ENCODE measurements around the gene ELANE. TPM values are rescaled to one million over a fixed set of nuclear protein-coding genes. Genes with fewer than 3 reads are reported as not detected.
"Not testable (repeated sequence)": the region's sequence is repeated elsewhere in the genome, so short reads cannot be mapped to it uniquely, and the experiment has no call there.

ELANE gene
- total RNA-seq, 1 donor: 0.63 TPM

- H3K4me1 ChIP-seq (ENCODE audit: insufficient read depth, low read length): peaks cover 7% of the 10 kb centered on the region
- no peak overlapping the region for H3K4me3 ChIP-seq (ENCODE audit: low read length)
- H3K27me3 ChIP-seq (ENCODE audit: insufficient read depth, low read length): no peaks in the 10 kb centered on the region
- no peaks in the 10 kb centered on the region for H3K9me3 ChIP-seq (ENCODE audit: low read depth, low read length)
These were observed 35.5 kb downstream of the ELANE start for GRCh38 chr19:887599-887998.

DNA sequence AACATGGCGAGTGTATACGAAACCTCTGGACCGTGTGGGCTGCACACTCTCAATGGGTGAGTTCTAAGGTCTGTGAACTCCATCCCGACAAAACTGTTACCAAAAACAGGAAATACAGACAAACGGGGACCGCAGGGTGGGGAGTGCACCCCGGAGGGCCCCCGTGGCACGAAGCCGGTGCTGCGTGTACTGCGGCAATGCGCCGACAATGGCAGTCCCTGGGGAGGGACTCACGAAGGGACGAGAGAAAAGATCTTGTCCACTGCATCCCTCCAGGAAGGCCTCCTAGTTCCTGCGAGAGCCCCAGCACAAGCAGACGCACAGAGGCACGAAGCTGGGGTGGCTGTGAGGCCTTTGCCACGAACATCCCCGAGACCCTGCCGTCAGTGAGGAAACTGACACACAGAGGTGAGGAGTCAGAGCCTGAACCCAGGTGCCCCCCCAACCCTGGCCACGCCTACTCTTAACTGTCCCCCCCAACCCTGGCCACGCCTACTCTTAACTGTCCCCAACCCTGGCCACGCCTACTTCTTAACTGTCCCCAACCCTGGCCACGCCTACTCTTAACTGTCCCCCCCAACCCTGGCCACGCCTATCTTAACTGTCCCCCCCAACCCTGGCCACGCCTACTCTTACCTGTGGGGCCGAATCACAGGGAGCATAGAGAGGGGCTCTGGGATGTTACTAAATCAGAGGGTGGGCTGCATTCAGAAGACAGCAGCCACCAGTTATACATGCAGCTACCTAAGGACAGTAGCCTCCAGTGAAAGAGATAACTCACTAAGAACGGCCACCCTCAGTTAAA lies 36.7 kb downstream of the ELANE start:
- no peaks in the 10 kb centered on the region for H3K9me3 ChIP-seq (ENCODE audit: low read depth, low read length)
- H3K4me3 ChIP-seq (ENCODE audit: low read length): no peak overlapping the region
- H3K4me1 ChIP-seq (ENCODE audit: insufficient read depth, low read length): peaks cover 11% of the 10 kb centered on the region

DNA sequence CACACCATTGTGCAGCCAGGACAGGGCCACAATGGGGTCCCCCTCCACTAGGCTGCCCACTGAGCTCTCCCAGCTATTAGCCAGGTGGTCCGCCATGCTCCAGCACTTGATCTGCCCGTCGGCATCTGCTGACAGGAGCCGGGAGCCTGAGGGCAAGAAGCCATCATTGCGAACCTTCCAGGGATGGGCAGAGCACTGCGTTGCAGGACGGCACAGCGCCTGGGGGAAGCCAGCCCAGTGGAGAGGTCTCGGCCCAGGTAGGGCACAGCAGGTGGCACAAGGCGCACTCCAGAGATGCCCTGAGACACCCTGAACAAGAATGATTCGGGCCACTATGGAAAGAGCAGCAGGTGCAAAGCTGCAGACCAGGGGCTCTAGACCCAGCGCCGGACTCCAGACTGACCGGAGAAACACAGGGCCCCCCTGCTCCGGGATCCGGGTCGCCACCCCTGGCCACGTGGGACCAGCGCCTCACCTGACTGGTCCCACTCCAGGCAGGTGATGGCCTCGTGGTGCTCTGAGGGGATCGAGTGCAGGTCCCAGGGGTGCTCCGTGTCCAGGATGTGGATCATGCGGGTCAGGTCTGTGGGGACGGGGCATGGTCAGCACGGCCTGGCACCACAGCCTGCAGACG lies 37.7 kb downstream of the ELANE start:
- Histone ChIP-seq H3K9me3 (ENCODE audit: low read depth, low read length) (no peaks in the 10 kb centered on the region), H3K4me1 (ENCODE audit: insufficient read depth, low read length) (peaks cover 18% of the 10 kb centered on the region), H3K27me3 (ENCODE audit: insufficient read depth, low read length) (no peaks in the 10 kb centered on the region), H3K4me3 (ENCODE audit: low read length) (no peak overlapping the region)

More for the DNA sequence above, 36.7 kb downstream of the ELANE start:
- no peaks in the 10 kb centered on the region for H3K27me3 ChIP-seq (ENCODE audit: insufficient read depth, low read length)

DNA sequence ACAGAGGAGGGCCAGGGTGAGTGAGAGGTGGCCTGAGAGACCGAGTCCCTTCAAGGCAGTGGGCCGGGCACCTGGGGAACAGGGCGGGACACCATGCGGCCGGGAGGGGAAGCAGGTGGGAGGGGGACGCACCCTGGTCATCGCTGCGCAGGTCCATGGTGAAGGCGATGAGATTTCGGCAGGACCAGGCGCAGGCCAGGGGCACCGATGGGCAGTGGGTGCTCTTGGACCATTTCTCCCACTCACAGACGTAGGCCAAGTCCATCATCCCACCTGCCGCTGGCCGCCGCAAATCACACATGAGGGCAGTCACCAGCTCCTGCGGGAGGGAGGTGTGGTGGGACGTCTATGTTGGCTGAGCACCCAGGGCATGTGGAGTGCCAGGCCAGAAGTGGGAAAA lies 38.7 kb downstream of the ELANE start:
- H3K4me1 ChIP-seq (ENCODE audit: insufficient read depth, low read length): peaks cover 18% of the 10 kb centered on the region
- no peaks in the 10 kb centered on the region for H3K9me3 ChIP-seq (ENCODE audit: low read depth, low read length)
- no peaks in the 10 kb centered on the region for H3K27me3 ChIP-seq (ENCODE audit: insufficient read depth, low read length)
- H3K4me3 ChIP-seq (ENCODE audit: low read length): no peak overlapping the region

DNA sequence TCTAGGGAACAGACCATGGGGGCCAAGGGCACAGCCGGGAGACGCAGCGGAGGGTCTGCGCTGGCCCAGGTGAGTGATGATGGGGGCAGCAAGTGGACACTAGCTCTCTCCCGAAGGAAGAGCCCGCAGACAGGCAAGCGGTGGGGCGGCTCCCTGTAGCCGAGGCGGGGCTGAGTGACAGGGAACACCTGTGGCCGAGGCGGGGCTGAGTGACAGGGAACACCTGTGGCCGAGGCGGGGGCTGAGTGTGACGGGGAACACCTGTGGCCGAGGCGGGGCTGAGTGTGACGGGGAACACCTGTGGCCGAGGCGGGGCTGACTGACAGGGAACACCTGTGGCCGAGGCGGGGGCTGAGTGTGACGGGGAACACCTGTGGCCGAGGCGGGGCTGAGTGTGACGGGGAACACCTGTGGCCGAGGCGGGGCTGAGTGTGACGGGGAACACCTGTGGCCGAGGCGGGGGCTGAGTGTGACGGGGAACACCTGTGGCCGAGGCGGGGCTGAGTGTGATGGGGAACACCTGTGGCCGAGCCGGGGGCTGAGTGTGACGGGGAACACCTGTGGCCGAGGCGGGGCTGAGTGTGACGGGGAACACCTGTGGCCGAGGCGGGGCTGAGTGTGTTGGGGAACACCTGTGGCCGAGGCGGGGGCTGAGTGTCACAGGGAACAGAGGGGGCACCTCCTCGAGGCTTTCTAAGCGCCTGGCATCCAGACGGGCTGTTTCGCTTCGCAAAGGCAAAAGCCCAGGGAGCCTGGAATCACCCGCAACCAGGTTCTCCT lies 39.5 kb downstream of the ELANE start:
- not testable (repeated sequence) for H3K27me3 ChIP-seq (ENCODE audit: insufficient read depth, low read length); H3K9me3 ChIP-seq (ENCODE audit: low read depth, low read length)
- peaks cover 18% of the 10 kb centered on the region for H3K4me1 ChIP-seq (ENCODE audit: insufficient read depth, low read length)
- H3K4me3 ChIP-seq (ENCODE audit: low read length): peak overlapping the region; percentile 63

GRCh38 chr19:892243-892893 lies 40.3 kb downstream of the ELANE start:
- H3K9me3 ChIP-seq (ENCODE audit: low read depth, low read length): no peaks in the 10 kb centered on the region
- peak overlapping the region; percentile 63 for H3K4me3 ChIP-seq (ENCODE audit: low read length)
- H3K4me1 ChIP-seq (ENCODE audit: insufficient read depth, low read length): peaks cover 18% of the 10 kb centered on the region
- H3K27me3 ChIP-seq (ENCODE audit: insufficient read depth, low read length): no peaks in the 10 kb centered on the region

- Histone ChIP-seq H3K9me3 (ENCODE audit: low read depth, low read length) (no peaks in the 10 kb centered on the region), H3K4me3 (ENCODE audit: low read length) (peak within 1 kb of the TSS; percentile 63), H3K27me3 (ENCODE audit: insufficient read depth, low read length) (no peaks in the 10 kb centered on the region), H3K4me1 (ENCODE audit: insufficient read depth, low read length) (peaks cover 18% of the 10 kb centered on the region)
These were observed 41.0 kb downstream of the ELANE start, which contains the start of the genes MED16 and RNU6-9 for GRCh38 chr19:892894-893689. Gene MED16 (minus strand): TSS chr19:893187. CDS start chr19:891131, 2,056 bp downstream. Gene RNU6-9 (plus strand): TSS chr19:893484.

DNA sequence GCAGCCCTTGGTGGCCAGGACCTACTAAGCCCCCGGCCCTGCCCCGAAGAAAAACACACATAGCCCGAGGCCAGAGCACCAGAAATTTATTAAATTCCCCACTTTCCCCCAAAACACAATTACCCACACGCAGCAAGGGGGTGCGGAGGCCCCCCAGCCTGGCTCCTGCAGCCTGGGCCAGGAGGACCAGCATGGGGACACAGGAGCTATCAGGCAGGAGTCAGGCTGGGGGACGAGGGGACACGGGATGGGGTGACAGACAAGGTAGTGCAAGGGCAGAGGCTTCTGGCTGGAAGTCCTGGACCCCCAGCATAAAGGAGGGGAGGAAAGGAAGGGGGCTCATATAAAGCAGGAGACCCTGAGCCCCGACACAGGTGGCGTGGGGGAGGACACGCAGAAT lies 44.3 kb downstream of the ELANE start:
- Histone ChIP-seq H3K4me1 (ENCODE audit: insufficient read depth, low read length) (peaks cover 18% of the 10 kb centered on the region), H3K9me3 (ENCODE audit: low read depth, low read length) (no peaks in the 10 kb centered on the region), H3K27me3 (ENCODE audit: insufficient read depth, low read length) (no peaks in the 10 kb centered on the region), H3K4me3 (ENCODE audit: low read length) (no peak overlapping the region)

- Histone ChIP-seq H3K4me1 (ENCODE audit: insufficient read depth, low read length) (peaks cover 15% of the 10 kb centered on the region), H3K9me3 (ENCODE audit: low read depth, low read length) (no peaks in the 10 kb centered on the region), H3K4me3 (ENCODE audit: low read length) (no peak overlapping the region), H3K27me3 (ENCODE audit: insufficient read depth, low read length) (no peaks in the 10 kb centered on the region)
These were observed 44.9 kb downstream of the ELANE start for GRCh38 chr19:896999-897398.

- peaks cover 12% of the 10 kb centered on the region for H3K4me1 ChIP-seq (ENCODE audit: insufficient read depth, low read length)
- no peak overlapping the region for H3K4me3 ChIP-seq (ENCODE audit: low read length)
- H3K27me3 ChIP-seq (ENCODE audit: insufficient read depth, low read length): no peaks in the 10 kb centered on the region
- H3K9me3 ChIP-seq (ENCODE audit: low read depth, low read length): no peaks in the 10 kb centered on the region
These were observed 45.4 kb downstream of the ELANE start for GRCh38 chr19:897442-898039.

DNA sequence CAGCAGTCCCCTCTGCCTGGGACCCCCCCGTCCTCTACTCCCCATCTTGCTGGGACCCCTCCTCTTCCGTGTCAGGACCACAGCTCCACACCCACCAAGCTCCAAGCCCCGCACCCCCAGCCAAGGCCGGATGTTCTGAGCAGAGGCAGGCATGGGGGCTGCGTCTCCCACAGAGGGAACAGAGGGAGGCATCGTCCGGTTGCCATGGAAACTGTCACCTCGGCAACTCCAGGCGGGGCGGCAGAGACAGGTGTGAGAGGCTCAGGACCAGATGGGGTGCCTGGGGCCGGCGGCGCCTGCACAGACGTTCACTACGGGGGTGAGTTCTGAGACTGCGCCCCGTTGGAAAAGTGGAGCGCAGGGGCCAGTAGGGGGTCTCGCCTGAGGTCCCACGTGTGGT lies 46.6 kb downstream of the ELANE start:
- Histone ChIP-seq H3K9me3 (ENCODE audit: low read depth, low read length) (no peaks in the 10 kb centered on the region), H3K4me3 (ENCODE audit: low read length) (no peak overlapping the region), H3K27me3 (ENCODE audit: insufficient read depth, low read length) (no peaks in the 10 kb centered on the region), H3K4me1 (ENCODE audit: insufficient read depth, low read length) (peaks cover 9% of the 10 kb centered on the region)

GRCh38 chr19:899336-900042 lies 47.4 kb downstream of the ELANE start:
- Histone ChIP-seq H3K4me3 (ENCODE audit: low read length) (no peak overlapping the region), H3K9me3 (ENCODE audit: low read depth, low read length) (no peaks in the 10 kb centered on the region), H3K27me3 (ENCODE audit: insufficient read depth, low read length) (no peaks in the 10 kb centered on the region), H3K4me1 (ENCODE audit: insufficient read depth, low read length) (peaks cover 4% of the 10 kb centered on the region)

DNA sequence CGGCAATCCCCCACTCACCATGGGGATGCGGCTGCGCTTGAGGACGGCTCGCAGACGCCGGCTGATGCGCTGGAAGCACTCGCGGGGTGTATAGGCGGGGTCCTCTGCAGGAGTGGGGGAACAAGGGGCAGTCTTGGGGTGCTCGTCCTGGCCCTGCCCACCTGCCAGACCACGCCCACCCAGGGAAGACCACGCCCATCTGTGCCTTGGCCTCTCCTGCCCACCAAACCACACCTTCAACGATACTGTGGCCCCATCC lies 47.9 kb downstream of the ELANE start:
- Histone ChIP-seq H3K9me3 (ENCODE audit: low read depth, low read length) (no peaks in the 10 kb centered on the region), H3K4me1 (ENCODE audit: insufficient read depth, low read length) (peaks cover 4% of the 10 kb centered on the region), H3K27me3 (ENCODE audit: insufficient read depth, low read length) (no peaks in the 10 kb centered on the region), H3K4me3 (ENCODE audit: low read length) (no peak overlapping the region)
